SIG-M5 treated with dmso at 0.1 percent for 504 hours (cell line): Measurements from ENCODE around the gene CFAP65.

ENCODE experiments used
- DNase-seq: peaks from one replicate; lab custom pipeline; 2025; ENCODE audit not compliant: unreplicated experiment; lab: John Stamatoyannopoulos, UW

CFAP65 gene, protein sequence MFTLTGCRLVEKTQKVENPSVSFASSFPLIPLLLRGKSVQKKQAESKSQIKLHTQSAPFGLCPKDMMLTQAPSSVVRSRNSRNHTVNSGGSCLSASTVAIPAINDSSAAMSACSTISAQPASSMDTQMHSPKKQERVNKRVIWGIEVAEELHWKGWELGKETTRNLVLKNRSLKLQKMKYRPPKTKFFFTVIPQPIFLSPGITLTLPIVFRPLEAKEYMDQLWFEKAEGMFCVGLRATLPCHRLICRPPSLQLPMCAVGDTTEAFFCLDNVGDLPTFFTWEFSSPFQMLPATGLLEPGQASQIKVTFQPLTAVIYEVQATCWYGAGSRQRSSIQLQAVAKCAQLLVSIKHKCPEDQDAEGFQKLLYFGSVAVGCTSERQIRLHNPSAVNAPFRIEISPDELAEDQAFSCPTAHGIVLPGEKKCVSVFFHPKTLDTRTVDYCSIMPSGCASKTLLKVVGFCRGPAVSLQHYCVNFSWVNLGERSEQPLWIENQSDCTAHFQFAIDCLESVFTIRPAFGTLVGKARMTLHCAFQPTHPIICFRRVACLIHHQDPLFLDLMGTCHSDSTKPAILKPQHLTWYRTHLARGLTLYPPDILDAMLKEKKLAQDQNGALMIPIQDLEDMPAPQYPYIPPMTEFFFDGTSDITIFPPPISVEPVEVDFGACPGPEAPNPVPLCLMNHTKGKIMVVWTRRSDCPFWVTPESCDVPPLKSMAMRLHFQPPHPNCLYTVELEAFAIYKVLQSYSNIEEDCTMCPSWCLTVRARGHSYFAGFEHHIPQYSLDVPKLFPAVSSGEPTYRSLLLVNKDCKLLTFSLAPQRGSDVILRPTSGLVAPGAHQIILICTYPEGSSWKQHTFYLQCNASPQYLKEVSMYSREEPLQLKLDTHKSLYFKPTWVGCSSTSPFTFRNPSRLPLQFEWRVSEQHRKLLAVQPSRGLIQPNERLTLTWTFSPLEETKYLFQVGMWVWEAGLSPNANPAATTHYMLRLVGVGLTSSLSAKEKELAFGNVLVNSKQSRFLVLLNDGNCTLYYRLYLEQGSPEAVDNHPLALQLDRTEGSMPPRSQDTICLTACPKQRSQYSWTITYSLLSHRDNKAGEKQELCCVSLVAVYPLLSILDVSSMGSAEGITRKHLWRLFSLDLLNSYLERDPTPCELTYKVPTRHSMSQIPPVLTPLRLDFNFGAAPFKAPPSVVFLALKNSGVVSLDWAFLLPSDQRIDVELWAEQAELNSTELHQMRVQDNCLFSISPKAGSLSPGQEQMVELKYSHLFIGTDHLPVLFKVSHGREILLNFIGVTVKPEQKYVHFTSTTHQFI (N-terminal part only)

DNA sequence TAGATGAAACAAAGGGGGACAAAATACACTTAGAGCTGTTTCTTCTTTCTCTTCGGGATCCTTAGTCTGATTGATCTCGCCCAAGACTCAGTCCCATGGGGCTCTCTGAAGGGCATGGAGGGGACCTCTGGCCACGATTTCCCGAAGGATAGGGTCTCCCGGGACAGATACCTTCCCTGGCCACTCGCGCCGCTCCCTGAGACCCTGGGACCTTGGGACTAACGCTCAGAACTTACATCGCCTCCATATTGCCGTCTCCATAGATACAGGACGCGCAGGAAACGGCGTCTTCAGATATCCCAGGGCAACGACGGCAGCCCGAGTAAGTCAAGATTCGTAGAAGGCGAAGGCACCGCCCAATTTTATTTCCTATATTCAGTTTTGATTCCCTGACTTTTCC, at the start of gene CFAP65:
Gene CFAP65, minus strand, starts transcription at position 265 of the 400 bp plus-strand sequence. CDS start 2,468 bp downstream, outside the sequence.
- DNase-seq, result no peak

GRCh38 chr2:219090436-219091299, 49.4 kb upstream of the CFAP65 start:
- DNase-seq, result no peak

GRCh38 chr2:219089330-219089729, 48.0 kb upstream of the CFAP65 start:
- no peak for DNase-seq

DNA sequence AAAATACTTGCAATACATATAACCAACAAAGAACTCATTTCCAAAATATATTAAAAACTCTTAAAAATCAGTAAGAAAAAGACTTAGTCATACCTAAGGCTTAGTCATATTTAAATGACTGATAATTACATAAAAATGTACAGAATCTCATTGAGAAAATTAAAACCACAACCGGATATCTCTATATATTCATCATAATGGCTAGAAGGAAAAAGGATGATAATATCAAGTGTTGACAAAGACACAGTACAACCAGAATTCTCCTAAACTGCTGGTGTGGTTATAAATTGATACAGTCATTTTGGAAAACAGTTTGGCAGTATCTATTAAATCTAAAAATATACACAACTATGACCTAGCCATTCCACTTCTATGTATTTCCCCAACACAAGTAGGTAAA, 46.5 kb upstream of the CFAP65 start:
- DNase-seq, result no peak

DNA sequence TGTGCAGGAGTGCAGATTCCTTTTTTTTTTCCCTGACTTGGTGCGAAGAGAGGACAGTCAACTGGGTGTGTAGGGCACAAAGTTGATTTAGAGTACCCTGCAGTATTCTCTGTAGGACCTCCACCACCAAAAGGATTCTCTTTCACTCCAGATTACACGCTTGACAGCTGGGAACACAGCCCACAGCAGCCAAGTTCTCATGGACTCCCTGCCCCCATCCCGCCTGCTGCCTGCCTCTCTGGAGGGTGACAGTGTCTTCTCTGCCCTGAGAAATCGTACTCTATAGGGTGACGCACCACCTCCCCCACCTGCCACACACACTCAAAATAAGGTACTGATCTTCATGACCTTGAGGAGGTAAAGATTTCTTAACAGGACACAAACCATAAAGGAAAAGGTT, 46.0 kb upstream of the CFAP65 start:
- DNase-seq, result no peak

GRCh38 chr2:219086196-219086595, 44.9 kb upstream of the CFAP65 start:
- DNase-seq, result peak; percentile 70

DNA sequence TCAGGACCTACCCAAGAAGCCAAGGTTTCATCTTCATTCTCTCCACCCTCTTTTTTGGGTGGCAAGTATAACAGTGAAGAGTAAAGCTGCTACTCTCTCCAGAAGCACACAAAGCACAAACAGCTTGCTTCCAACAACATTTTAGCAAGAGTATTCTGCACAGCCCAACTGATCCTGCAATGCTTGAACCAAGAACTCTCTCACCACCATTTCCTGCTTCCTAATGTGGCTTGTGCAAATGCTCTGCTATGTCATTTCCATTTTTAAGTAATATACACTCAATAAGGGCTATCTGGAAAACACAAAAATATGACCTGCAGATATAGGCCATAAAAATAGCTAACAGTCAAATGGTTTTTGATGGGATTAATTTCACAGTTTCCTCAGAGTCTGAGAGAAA, 43.5 kb upstream of the CFAP65 start:
- no peak for DNase-seq

- DNase-seq, result no peak
Observed at GRCh38 chr2:219082332-219082958, 41.1 kb upstream of the CFAP65 start.

DNA sequence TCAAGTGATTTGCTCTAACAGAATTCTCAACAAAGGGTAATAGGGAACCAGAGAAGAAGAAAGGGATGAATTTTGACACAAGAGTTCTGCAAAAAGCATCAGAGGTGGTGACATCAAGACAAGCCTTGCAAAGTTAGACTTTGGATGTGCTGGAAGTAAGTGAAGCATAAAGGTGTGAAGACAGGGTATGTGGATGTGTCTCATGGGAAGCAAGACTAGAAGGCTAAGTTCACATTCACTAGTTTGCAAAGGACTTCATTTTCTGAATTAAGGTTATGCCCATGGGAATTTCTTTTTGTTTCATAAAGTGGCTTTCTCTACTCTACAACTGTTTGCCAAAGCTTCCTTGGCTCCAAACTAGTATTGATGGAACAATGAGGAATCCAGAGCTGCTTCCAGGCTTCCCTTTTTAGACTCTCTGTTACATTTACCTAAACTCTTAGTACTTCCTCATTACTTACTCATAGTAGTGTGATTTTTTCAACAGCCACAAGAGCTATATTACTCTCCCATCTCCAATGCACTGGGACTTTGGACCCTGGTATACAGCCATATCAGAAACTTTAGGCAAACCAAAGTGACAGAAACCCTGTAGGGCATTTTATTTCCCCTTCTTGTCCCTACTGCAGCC, 40.5 kb upstream of the CFAP65 start:
- DNase-seq, result peak; percentile 32

DNA sequence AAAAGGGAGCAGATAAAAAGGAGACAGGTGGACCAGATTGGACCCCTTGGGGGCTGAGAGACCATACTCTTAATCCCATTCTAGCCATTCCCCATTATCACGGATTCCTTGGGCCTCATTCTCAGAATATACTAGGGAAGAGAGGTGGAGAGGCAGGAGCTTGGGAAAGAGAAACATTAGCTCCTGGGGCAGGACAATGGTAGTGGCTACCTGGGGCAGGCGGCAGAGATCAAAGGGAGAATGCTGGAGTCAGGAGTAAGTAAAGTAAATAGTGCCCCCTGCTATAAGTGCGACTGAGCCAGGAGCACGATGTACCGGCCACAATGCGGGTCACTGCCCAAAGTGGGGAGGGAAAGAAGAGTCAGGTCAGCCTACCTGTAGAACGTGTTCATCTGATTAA, 39.8 kb upstream of the CFAP65 start:
- DNase-seq, result no peak

- no peak for DNase-seq
Observed at GRCh38 chr2:219079417-219079816, 38.1 kb upstream of the CFAP65 start.

- DNase-seq, result no peak
Observed at GRCh38 chr2:219078951-219079350, 37.6 kb upstream of the CFAP65 start.

- DNase-seq, result no peak
Observed at GRCh38 chr2:219078126-219078525, 36.8 kb upstream of the CFAP65 start.

DNA sequence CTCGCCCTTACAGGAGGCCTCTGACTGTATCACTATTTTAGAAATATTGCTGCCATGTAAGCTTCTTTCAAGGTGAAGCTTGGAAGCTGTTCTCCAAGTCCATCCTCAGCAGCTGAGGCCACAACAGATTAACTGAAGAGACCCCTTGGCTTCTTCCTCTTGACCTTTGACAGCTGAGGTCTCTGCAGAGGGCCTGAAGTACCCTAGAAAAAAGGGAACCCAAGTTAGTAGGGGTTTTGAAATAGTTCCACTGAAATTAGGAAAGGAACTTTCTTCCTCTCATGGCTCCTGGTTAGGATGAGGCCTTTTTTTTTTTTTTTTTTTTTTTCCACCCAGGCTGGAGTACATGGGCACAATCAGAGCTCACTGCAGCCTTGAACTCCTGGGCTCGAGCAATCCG, 34.9 kb upstream of the CFAP65 start:
- peak; percentile 52 for DNase-seq

DNA sequence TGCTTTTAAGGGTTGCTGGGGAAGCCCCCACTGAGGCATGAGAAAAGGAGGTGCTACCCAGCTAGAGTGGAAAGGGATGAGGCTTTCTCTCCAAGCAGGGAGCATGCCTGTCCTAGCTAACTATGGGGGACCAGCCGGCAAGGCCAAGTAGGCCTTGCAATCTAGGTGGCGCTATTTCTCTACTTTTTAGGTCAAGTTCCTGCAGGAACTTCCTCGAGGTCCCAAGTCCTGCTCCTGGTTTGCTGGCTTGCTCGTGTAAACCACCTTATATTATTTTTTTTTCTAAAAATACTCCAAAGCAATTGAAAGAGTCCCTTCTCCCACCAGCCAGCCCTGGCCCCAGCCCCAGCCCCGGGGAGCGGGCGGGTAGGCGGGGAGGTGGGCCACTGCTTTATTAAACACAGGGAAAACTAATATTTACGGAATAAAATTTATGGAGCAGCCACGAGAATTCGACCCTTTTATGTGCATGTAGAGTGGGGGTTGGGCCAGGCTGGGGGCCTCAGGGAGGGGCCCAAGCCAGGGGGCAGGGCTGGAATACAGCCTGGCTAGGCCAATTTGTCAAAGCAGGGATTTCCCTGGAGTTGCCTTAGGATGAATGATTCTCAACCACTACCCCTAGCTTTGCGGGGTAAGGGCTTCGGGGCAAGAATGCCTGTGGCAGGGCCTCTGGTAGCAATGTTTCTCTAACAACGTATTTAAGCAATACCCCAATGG, 32.3 kb upstream of the CFAP65 start:
- DNase-seq, result peak; percentile 70

GRCh38 chr2:219072741-219073250, 31.5 kb upstream of the CFAP65 start:
- DNase-seq, result no peak

GRCh38 chr2:219071131-219071816, 30.0 kb upstream of the CFAP65 start:
- DNase-seq, result no peak

DNA sequence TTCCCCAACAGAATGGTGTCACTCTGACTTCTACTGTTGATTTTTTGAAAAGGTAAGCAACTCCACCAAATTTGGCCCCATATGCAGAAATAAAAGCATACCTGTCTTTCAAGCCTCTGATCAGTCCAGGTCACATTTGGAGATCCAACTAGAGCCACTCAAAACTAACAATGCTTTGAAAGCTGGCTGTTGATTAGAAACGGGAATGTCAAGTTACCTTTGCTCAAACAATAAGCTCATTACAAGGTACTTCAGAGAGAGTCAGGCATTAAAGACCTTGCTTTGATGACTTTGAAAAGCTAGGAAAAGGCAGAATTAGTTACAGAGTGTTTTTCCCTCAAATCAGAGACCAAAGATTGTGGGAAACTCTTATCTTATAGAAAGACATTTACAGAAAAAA, 24.2 kb upstream of the CFAP65 start:
- DNase-seq, result no peak
